SU-DHL-6 (cell line): Measurements from ENCODE around the gene WDR18.

Experiments used
- EZH2phosphoT487 ChIP-seq: fragments of 200-600 bp; sonication (generic), shearing (Covaris generic); conservative IDR thresholded peaks from 2 replicates; pipeline ENCODE4 v1.6.1; 2018; ENCODE audit warnings: mild to moderate bottlenecking, antibody characterized with exemption, low read length, moderate library complexity, mixed read lengths
- TF ChIP-seq, protein P1 (sequence below): fragments of 200-600 bp; sonication (generic); IDR thresholded peaks from one replicate; pipeline ENCODE4 v1.5.1; 2017; ENCODE audit warnings: antibody characterized with exemption, mild to moderate bottlenecking, low read length, moderate library complexity; ENCODE audit not compliant: insufficient read depth, poor library complexity, severe bottlenecking

DNA sequence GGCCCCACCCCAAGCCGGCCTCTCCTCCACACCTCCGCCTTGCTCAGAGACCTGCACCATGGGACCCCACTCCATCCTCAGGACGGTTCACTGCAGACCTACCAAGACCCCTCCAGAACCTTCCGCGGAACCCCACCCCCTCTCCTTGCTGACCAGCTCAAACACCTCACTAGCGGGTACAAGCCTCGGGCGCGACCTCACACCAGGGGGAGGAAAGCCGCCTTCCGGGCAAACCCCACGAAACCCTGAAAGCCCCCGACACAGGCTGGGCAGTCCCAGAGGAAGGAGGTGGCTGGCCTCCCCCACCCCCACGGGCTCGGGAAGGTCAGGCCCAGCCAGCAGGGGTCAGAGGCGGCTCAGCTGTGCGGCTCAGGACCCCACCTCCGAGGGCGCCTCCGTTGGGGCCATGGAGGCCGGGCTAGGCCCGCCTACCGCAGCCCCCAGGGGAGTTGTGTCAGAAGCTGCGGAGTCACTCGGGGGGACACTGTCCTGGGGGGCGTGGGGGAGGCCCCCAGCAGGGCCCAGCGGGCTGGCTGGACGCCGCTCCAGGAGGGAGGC, 25.9 kb downstream of the WDR18 start:
- TF ChIP-seq, protein P1, sequence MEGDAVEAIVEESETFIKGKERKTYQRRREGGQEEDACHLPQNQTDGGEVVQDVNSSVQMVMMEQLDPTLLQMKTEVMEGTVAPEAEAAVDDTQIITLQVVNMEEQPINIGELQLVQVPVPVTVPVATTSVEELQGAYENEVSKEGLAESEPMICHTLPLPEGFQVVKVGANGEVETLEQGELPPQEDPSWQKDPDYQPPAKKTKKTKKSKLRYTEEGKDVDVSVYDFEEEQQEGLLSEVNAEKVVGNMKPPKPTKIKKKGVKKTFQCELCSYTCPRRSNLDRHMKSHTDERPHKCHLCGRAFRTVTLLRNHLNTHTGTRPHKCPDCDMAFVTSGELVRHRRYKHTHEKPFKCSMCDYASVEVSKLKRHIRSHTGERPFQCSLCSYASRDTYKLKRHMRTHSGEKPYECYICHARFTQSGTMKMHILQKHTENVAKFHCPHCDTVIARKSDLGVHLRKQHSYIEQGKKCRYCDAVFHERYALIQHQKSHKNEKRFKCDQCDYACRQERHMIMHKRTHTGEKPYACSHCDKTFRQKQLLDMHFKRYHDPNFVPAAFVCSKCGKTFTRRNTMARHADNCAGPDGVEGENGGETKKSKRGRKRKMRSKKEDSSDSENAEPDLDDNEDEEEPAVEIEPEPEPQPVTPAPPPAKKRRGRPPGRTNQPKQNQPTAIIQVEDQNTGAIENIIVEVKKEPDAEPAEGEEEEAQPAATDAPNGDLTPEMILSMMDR, result no peak
- TF ChIP-seq EZH2phosphoT487, result no peak
